A673 (cell line): ENCODE data around the gene ARHGEF28. TPM values are rescaled to one million over a fixed set of nuclear protein-coding genes. Genes with fewer than 3 reads are reported as not detected.

Source experiments
- BruUV-seq: library from RNA; stranded (reverse); fragments of 400-500 nt; replicated peaks from 2 replicates; lab custom pipeline; 2021; lab: Mats Ljungman, UMichigan
- CTCF ChIA-PET: fragments of 300-600 bp; sonication (Branson Sonifier 250); formaldehyde crosslinking; loops from one replicate; lab custom pipeline; 2022; ENCODE audit warnings: antibody characterized with exemption; lab: Charles Lee
- POLR2A ChIA-PET: fragments of 300-600 bp; sonication (Branson Sonifier 250); formaldehyde crosslinking; loops from one replicate; lab custom pipeline; 2022; ENCODE audit warnings: antibody characterized with exemption; ENCODE audit not compliant: low non-redundant PET; lab: Charles Lee
- DNase-seq: peaks from one replicate; pipeline ENCODE4 v3.0.0-alpha.2; 2015; ENCODE audit warnings: low spot score
- H3K27ac ChIP-seq: fragments of 200-600 bp; sonication (generic); 2 replicates; pipeline ENCODE4 v1.5.1; 2016; ENCODE audit warnings: mixed run types, low read depth, mild to moderate bottlenecking, mixed read lengths, antibody characterized with exemption, low read length; ENCODE audit not compliant: poor library complexity, severe bottlenecking
- H3K27me3 ChIP-seq: fragments of 200-600 bp; sonication (generic); replicated peaks from 2 replicates; pipeline ENCODE4 v1.6.1; 2017; ENCODE audit warnings: mixed run types, low read depth, mild to moderate bottlenecking, mixed read lengths, antibody characterized with exemption, low read length; ENCODE audit not compliant: insufficient read depth, poor library complexity
- H3K36me3 ChIP-seq: fragments of 200-600 bp; sonication (generic); 2 replicates; pipeline ENCODE4 v1.6.1; 2016; ENCODE audit warnings: mixed run types, mild to moderate bottlenecking, mixed read lengths, antibody characterized with exemption, low read length; ENCODE audit not compliant: insufficient read depth, poor library complexity, severe bottlenecking
- H3K4me1 ChIP-seq: fragments of 200-600 bp; sonication (generic); 2 replicates; pipeline ENCODE4 v1.6.1; 2017; ENCODE audit warnings: mixed run types, mild to moderate bottlenecking, mixed read lengths, antibody characterized with exemption, low read length; ENCODE audit not compliant: insufficient read depth, poor library complexity, severe bottlenecking
- H3K4me3 ChIP-seq: fragments of 200-600 bp; sonication (generic); 2 replicates; pipeline ENCODE4 v1.5.1; 2016; ENCODE audit warnings: low read depth, mixed run types, mild to moderate bottlenecking, mixed read lengths, low read length; ENCODE audit not compliant: poor library complexity, severe bottlenecking
- H3K9me3 ChIP-seq: fragments of 200-600 bp; sonication (generic); 2 replicates; pipeline ENCODE4 v1.6.1; 2016; ENCODE audit warnings: mixed run types, low read depth, mild to moderate bottlenecking, mixed read lengths, antibody characterized with exemption, low read length; ENCODE audit not compliant: poor library complexity, severe bottlenecking
- EZH2 ChIP-seq: fragments of 200-600 bp; sonication (generic); IDR thresholded peaks from 2 replicates; pipeline ENCODE4 v1.6.1; 2017; ENCODE audit warnings: borderline replicate concordance, low read depth, mild to moderate bottlenecking, mixed read lengths, antibody characterized with exemption, low read length; ENCODE audit not compliant: poor library complexity, severe bottlenecking
- intact Hi-C: fragments of 100-400 bp; cut with micrococcal nuclease; formaldehyde crosslinking; loops from one replicate; pipeline ENCODE4 v1.10.0; 2022; ENCODE audit not compliant: unreplicated experiment
- total RNA-seq: library from RNA; stranded (reverse); gene quantifications from 2 replicates; pipeline ENCODE4 v1.2.3, GENCODE V29; 2021
- TF ChIP-seq, protein P1 (sequence below): fragments of 300-800, 200-600 bp; sonication (generic); conservative IDR thresholded peaks from 2 replicates; pipeline ENCODE4 v1.5.1; 2017; ENCODE audit warnings: low read depth, mild to moderate bottlenecking, antibody characterized with exemption, low read length, moderate library complexity, mixed read lengths

Gene ARHGEF28
- total RNA-seq, 1 experiment from 2014 or later, result 3.4 TPM

- Histone ChIP-seq H3K36me3 (no peaks in the 10 kb centered on the region), H3K27me3 (no peaks in the 10 kb centered on the region), H3K4me3 (no peak overlapping the region), H3K9me3 (no peaks in the 10 kb centered on the region), H3K4me1 (no peaks in the 10 kb centered on the region), H3K27ac (no peak overlapping the region)
- DNase-seq, result no peak
- ChIA-PET CTCF (no interaction called here), POLR2A (no interaction called here)
- TF ChIP-seq, protein P1, sequence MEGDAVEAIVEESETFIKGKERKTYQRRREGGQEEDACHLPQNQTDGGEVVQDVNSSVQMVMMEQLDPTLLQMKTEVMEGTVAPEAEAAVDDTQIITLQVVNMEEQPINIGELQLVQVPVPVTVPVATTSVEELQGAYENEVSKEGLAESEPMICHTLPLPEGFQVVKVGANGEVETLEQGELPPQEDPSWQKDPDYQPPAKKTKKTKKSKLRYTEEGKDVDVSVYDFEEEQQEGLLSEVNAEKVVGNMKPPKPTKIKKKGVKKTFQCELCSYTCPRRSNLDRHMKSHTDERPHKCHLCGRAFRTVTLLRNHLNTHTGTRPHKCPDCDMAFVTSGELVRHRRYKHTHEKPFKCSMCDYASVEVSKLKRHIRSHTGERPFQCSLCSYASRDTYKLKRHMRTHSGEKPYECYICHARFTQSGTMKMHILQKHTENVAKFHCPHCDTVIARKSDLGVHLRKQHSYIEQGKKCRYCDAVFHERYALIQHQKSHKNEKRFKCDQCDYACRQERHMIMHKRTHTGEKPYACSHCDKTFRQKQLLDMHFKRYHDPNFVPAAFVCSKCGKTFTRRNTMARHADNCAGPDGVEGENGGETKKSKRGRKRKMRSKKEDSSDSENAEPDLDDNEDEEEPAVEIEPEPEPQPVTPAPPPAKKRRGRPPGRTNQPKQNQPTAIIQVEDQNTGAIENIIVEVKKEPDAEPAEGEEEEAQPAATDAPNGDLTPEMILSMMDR, result no peak
- no peak for TF ChIP-seq EZH2
- no TSS peak for BruUV-seq
- intact Hi-C loops, result no loop called here
Measured at GRCh38 chr5:73664796-73665195, 38.8 kb downstream of the ARHGEF28 start.

- Histone ChIP-seq H3K4me1 (no peaks in the 10 kb centered on the region), H3K9me3 (no peaks in the 10 kb centered on the region), H3K27ac (no peak overlapping the region), H3K27me3 (no peaks in the 10 kb centered on the region), H3K36me3 (no peaks in the 10 kb centered on the region), H3K4me3 (no peak overlapping the region)
- BruUV-seq, result no TSS peak
- ChIA-PET CTCF (interaction anchor here (0.6 kb wide), 1 partner anchor 495 kb away, joined by 3 read pairs; no protein-coding TSS in a partner anchor), POLR2A (no interaction called here)
- TF ChIP-seq, protein P1, result no peak
- DNase-seq, result no peak
- intact Hi-C loops, result no loop called here
Measured at GRCh38 chr5:73666891-73667290, 40.9 kb downstream of the ARHGEF28 start.

DNA sequence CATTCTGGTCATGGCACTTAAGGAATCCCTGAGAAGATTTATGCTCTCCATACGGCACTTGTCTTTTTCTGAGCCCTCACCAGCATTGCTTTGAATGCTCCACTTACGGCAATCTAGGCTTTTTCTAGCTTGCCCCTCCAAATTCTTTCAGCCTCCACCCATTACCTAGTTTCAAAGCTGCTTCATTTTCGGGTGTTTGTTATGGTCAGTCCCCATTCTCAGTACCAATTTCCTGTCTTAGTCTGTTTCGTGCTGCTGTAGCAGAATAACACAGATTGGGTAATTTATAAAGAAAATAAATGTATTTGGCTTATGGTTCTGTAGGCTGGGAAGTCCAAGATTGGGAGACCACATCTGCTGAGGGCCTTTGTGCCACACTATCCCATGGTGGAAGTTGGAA, 42.0 kb downstream of the ARHGEF28 start:
- no TSS peak for BruUV-seq
- no peaks in the 10 kb centered on the region for H3K27me3 ChIP-seq
- TF ChIP-seq EZH2, result no peak
- TF ChIP-seq, protein P1, result no peak
- H3K4me1 ChIP-seq, result peaks cover 2% of the 10 kb centered on the region
- no peak overlapping the region for H3K27ac ChIP-seq
- no peak for DNase-seq
- intact Hi-C loops, result no loop called here
- H3K36me3 ChIP-seq, result no peaks in the 10 kb centered on the region
- no peak overlapping the region for H3K4me3 ChIP-seq
- POLR2A ChIA-PET, result no interaction called here
- H3K9me3 ChIP-seq, result no peaks in the 10 kb centered on the region
- CTCF ChIA-PET, result no interaction called here
